Measurements from ENCODE around the gene GRHL1.

- TF ChIP-seq, protein P1, sequence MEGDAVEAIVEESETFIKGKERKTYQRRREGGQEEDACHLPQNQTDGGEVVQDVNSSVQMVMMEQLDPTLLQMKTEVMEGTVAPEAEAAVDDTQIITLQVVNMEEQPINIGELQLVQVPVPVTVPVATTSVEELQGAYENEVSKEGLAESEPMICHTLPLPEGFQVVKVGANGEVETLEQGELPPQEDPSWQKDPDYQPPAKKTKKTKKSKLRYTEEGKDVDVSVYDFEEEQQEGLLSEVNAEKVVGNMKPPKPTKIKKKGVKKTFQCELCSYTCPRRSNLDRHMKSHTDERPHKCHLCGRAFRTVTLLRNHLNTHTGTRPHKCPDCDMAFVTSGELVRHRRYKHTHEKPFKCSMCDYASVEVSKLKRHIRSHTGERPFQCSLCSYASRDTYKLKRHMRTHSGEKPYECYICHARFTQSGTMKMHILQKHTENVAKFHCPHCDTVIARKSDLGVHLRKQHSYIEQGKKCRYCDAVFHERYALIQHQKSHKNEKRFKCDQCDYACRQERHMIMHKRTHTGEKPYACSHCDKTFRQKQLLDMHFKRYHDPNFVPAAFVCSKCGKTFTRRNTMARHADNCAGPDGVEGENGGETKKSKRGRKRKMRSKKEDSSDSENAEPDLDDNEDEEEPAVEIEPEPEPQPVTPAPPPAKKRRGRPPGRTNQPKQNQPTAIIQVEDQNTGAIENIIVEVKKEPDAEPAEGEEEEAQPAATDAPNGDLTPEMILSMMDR (IDR thresholded peaks at IDR 0.05) = no peak
- no peak for TF ChIP-seq POLR2A (IDR thresholded peaks at IDR 0.05)
Measured at GRCh38 chr2:9939587-9940485, 11.7 kb upstream of the GRHL1 start.
